A673 (cell line): ENCODE measurements around the gene ICAM4. TPM values are rescaled to one million over a fixed set of nuclear protein-coding genes. Genes with fewer than 3 reads are reported as not detected.

Source experiments
- BruUV-seq: library from RNA; stranded (reverse); fragments of 400-500 nt; replicated peaks from 2 replicates; lab custom pipeline; 2021; lab: Mats Ljungman, UMichigan
- CTCF ChIA-PET: fragments of 300-600 bp; sonication (Branson Sonifier 250); formaldehyde crosslinking; loops from one replicate; lab custom pipeline; 2022; ENCODE audit warnings: antibody characterized with exemption; lab: Charles Lee
- POLR2A ChIA-PET: fragments of 300-600 bp; sonication (Branson Sonifier 250); formaldehyde crosslinking; loops from one replicate; lab custom pipeline; 2022; ENCODE audit warnings: antibody characterized with exemption; ENCODE audit not compliant: low non-redundant PET; lab: Charles Lee
- DNase-seq: peaks from one replicate; pipeline ENCODE4 v3.0.0-alpha.2; 2015; ENCODE audit warnings: low spot score
- H3K27ac ChIP-seq: fragments of 200-600 bp; sonication (generic); 2 replicates; pipeline ENCODE4 v1.5.1; 2016; ENCODE audit warnings: mixed run types, low read depth, mild to moderate bottlenecking, mixed read lengths, antibody characterized with exemption, low read length; ENCODE audit not compliant: poor library complexity, severe bottlenecking
- H3K27me3 ChIP-seq: fragments of 200-600 bp; sonication (generic); replicated peaks from 2 replicates; pipeline ENCODE4 v1.6.1; 2017; ENCODE audit warnings: mixed run types, low read depth, mild to moderate bottlenecking, mixed read lengths, antibody characterized with exemption, low read length; ENCODE audit not compliant: insufficient read depth, poor library complexity
- H3K36me3 ChIP-seq: fragments of 200-600 bp; sonication (generic); 2 replicates; pipeline ENCODE4 v1.6.1; 2016; ENCODE audit warnings: mixed run types, mild to moderate bottlenecking, mixed read lengths, antibody characterized with exemption, low read length; ENCODE audit not compliant: insufficient read depth, poor library complexity, severe bottlenecking
- H3K4me1 ChIP-seq: fragments of 200-600 bp; sonication (generic); 2 replicates; pipeline ENCODE4 v1.6.1; 2017; ENCODE audit warnings: mixed run types, mild to moderate bottlenecking, mixed read lengths, antibody characterized with exemption, low read length; ENCODE audit not compliant: insufficient read depth, poor library complexity, severe bottlenecking
- H3K4me3 ChIP-seq: fragments of 200-600 bp; sonication (generic); 2 replicates; pipeline ENCODE4 v1.5.1; 2016; ENCODE audit warnings: low read depth, mixed run types, mild to moderate bottlenecking, mixed read lengths, low read length; ENCODE audit not compliant: poor library complexity, severe bottlenecking
- H3K9me3 ChIP-seq: fragments of 200-600 bp; sonication (generic); 2 replicates; pipeline ENCODE4 v1.6.1; 2016; ENCODE audit warnings: mixed run types, low read depth, mild to moderate bottlenecking, mixed read lengths, antibody characterized with exemption, low read length; ENCODE audit not compliant: poor library complexity, severe bottlenecking
- EZH2 ChIP-seq: fragments of 200-600 bp; sonication (generic); IDR thresholded peaks from 2 replicates; pipeline ENCODE4 v1.6.1; 2017; ENCODE audit warnings: borderline replicate concordance, low read depth, mild to moderate bottlenecking, mixed read lengths, antibody characterized with exemption, low read length; ENCODE audit not compliant: poor library complexity, severe bottlenecking
- intact Hi-C: fragments of 100-400 bp; cut with micrococcal nuclease; formaldehyde crosslinking; loops from one replicate; pipeline ENCODE4 v1.10.0; 2022; ENCODE audit not compliant: unreplicated experiment
- total RNA-seq: library from RNA; stranded (reverse); gene quantifications from 2 replicates; pipeline ENCODE4 v1.2.3, GENCODE V29; 2021
- TF ChIP-seq, protein P1 (sequence below): fragments of 300-800, 200-600 bp; sonication (generic); conservative IDR thresholded peaks from 2 replicates; pipeline ENCODE4 v1.5.1; 2017; ENCODE audit warnings: low read depth, mild to moderate bottlenecking, antibody characterized with exemption, low read length, moderate library complexity, mixed read lengths

Gene ICAM4
- total RNA-seq, 1 experiment from 2014 or later: 0.58 TPM

DNA sequence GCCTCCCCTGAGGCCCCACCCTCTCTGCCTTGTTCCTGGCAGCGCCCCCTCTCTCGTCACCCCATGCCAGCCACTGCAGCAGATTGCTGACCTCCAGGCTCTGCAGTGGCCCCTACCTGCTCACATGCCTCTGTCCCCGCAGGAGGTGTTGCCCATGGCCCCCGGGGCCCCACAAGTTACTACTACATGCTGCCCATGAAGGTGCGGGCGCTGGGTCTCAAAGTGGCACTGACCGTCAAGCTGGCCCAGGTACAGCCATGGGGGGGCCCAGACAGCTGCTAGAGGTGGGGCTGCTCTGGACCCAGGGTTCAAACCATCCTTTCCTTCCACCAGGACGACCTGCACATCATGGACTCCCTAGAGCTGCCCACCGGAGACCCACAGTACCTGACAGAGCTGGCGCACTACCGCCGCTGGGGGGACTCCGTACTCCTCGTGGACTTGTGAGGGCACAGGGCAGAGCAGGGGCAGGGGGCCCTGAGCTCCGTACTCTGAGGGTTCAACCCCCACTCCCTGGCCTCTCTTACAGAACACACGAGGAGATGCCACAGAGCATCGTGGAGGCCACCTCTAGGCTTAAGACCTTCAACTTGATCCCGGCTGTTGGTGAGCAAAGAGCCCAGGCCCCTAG is 28.6 kb upstream of the ICAM4 start:
- TF ChIP-seq, protein P1, sequence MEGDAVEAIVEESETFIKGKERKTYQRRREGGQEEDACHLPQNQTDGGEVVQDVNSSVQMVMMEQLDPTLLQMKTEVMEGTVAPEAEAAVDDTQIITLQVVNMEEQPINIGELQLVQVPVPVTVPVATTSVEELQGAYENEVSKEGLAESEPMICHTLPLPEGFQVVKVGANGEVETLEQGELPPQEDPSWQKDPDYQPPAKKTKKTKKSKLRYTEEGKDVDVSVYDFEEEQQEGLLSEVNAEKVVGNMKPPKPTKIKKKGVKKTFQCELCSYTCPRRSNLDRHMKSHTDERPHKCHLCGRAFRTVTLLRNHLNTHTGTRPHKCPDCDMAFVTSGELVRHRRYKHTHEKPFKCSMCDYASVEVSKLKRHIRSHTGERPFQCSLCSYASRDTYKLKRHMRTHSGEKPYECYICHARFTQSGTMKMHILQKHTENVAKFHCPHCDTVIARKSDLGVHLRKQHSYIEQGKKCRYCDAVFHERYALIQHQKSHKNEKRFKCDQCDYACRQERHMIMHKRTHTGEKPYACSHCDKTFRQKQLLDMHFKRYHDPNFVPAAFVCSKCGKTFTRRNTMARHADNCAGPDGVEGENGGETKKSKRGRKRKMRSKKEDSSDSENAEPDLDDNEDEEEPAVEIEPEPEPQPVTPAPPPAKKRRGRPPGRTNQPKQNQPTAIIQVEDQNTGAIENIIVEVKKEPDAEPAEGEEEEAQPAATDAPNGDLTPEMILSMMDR: no peak
- TF ChIP-seq EZH2: no peak
- Histone ChIP-seq H3K9me3 (no peaks in the 10 kb centered on the region), H3K4me1 (no peaks in the 10 kb centered on the region), H3K27ac (no peak overlapping the region), H3K36me3 (peaks cover 22% of the 10 kb centered on the region), H3K4me3 (no peak overlapping the region), H3K27me3 (no peaks in the 10 kb centered on the region)
- no TSS peak for BruUV-seq
- ChIA-PET CTCF (interaction anchor here (0.6 to 2.6 kb wide), 12 partner anchors 8 to 274 kb away, joined by 3 to 38 read pairs (median 6); partner anchors contain the start of gene ICAM5), POLR2A (no interaction called here)
- intact Hi-C loops: no loop called here
- DNase-seq: no peak

DNA sequence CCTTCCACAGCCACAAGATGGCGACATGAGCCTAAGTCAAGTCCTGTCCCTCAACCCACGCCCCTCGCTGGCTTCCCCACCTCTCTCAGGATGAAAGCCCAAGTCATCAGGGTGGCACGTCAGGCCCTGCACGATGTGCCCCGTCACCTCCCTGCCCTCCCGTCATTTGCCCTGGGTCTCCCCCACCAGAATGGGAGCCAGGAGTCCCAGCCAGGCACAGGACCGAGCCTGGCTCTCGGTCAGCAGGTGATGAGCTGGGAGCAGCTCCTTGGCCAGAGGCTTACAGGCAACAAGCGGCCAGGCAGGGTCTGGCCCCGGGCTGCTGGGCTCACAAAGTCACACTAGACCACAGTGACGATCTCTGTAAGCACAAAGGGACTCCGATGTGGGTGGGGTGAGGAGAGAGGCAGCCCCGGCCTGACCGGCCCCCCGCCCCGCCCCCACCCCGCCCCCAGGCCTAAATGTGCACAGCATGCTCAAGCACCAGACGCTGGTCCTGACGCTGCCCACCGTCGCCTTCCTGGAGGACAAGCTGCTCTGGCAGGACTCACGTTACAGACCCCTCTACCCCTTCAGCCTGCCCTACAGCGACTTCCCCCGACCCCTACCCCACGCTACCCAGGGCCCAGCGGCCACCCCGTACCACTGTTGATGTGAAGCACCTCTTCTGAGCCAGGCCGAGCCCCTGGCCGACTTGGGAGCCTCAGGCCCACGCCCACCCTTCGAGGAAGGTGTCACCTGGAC is 27.4 kb upstream of the ICAM4 start:
- Histone ChIP-seq H3K4me3 (no peak overlapping the region), H3K9me3 (no peaks in the 10 kb centered on the region), H3K27me3 (no peaks in the 10 kb centered on the region), H3K27ac (no peak overlapping the region), H3K4me1 (no peaks in the 10 kb centered on the region), H3K36me3 (peaks cover 21% of the 10 kb centered on the region)
- TF ChIP-seq EZH2: no peak
- TF ChIP-seq, protein P1: peak; percentile 87
- POLR2A ChIA-PET: interaction anchor here (0.6 to 1.3 kb wide), 2 partner anchors 43 to 129 kb away, joined by 6 to 11 read pairs; no protein-coding TSS in a partner anchor
- CTCF ChIA-PET: interaction anchor here (0.5 to 2.6 kb wide), 15 partner anchors 9 to 385 kb away, joined by 3 to 38 read pairs (median 6); partner anchors contain the start of genes ICAM1 and ICAM5
- no TSS peak for BruUV-seq
- intact Hi-C loops: loop anchor here (1.0 kb wide), 1 partner anchor 131 kb away; no protein-coding TSS in a partner anchor
- peak; percentile 94 for DNase-seq

DNA sequence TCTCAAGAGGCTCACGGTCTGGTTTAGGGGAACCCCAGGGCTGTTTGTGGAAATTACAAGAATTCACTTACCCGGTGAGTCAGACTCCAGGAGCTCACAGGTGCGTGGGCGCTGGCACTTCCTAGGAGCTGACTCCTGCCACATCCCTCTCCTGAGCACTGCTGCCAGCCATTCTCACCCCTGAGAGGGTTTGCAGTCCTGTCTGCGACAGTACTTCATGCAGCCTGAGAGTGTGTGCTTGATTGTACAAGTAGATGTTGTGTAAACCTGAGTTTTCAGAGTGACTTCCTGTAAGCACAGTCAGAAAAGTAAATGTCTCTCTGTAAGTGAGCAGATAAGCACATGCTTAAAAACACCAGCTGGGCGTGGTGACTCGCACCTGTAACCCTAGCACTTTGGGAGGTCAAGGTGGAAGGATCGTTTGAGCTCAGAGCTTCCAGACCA is 26.6 kb upstream of the ICAM4 start:
- Histone ChIP-seq H3K36me3 (peaks cover 15% of the 10 kb centered on the region), H3K4me1 (no peaks in the 10 kb centered on the region), H3K27ac (no peak overlapping the region), H3K4me3 (no peak overlapping the region), H3K27me3 (no peaks in the 10 kb centered on the region), H3K9me3 (no peaks in the 10 kb centered on the region)
- intact Hi-C loops: no loop called here
- TF ChIP-seq, protein P1: no peak
- TF ChIP-seq EZH2: no peak
- CTCF ChIA-PET: interaction anchor here (0.7 to 2.6 kb wide), 4 partner anchors 9 to 164 kb away, joined by 3 to 38 read pairs (median 12); partner anchors contain the start of gene ICAM1
- no TSS peak for BruUV-seq
- POLR2A ChIA-PET: interaction anchor here (1.3 kb wide), 1 partner anchor 129 kb away, joined by 11 read pairs; no protein-coding TSS in a partner anchor
- DNase-seq: no peak
